Measurements from ENCODE around the gene ITGA2. TPM values are rescaled to one million over a fixed set of nuclear protein-coding genes. Genes with fewer than 3 reads are reported as not detected.

Gene ITGA2
- total RNA-seq, 1 donor from 2014 or later, result 0.30 TPM

DNA sequence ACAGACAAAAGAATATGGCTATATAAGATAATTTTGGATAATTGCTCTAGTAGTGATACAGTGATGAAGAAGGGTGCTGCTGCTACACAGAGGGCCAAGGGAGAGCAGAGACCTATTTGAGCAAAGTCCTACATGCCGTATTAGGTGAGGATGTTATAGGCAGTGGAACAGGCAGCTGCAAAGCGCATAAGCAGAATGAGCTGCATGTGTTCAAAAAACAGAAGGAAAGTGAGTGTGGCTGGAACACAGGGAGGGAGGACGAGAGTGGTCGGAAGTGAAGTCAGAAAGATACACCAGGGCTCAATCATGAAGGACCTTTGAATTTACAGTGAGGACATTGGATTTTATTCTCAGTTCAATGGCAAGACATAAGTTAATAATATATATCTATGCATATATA, 35.4 kb downstream of the ITGA2 start:
- Mint-ChIP-seq H3K27ac (ENCODE audit: unreplicated experiment) (no peak overlapping the region), H3K27me3 (ENCODE audit: unreplicated experiment) (no peaks in the 10 kb centered on the region), H3K4me1 (ENCODE audit: unreplicated experiment) (peaks cover 5% of the 10 kb centered on the region), H3K36me3 (ENCODE audit: unreplicated experiment) (no peaks in the 10 kb centered on the region), H3K4me3 (ENCODE audit: unreplicated experiment) (no peak overlapping the region), H3K9me3 (ENCODE audit: unreplicated experiment) (no peaks in the 10 kb centered on the region)
- no peak for DNase-seq (ENCODE audit: extremely low spot score, unreplicated experiment)
- TF ChIP-seq, protein P1, sequence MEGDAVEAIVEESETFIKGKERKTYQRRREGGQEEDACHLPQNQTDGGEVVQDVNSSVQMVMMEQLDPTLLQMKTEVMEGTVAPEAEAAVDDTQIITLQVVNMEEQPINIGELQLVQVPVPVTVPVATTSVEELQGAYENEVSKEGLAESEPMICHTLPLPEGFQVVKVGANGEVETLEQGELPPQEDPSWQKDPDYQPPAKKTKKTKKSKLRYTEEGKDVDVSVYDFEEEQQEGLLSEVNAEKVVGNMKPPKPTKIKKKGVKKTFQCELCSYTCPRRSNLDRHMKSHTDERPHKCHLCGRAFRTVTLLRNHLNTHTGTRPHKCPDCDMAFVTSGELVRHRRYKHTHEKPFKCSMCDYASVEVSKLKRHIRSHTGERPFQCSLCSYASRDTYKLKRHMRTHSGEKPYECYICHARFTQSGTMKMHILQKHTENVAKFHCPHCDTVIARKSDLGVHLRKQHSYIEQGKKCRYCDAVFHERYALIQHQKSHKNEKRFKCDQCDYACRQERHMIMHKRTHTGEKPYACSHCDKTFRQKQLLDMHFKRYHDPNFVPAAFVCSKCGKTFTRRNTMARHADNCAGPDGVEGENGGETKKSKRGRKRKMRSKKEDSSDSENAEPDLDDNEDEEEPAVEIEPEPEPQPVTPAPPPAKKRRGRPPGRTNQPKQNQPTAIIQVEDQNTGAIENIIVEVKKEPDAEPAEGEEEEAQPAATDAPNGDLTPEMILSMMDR (IDR thresholded peaks at IDR 0.05), result no peak

DNA sequence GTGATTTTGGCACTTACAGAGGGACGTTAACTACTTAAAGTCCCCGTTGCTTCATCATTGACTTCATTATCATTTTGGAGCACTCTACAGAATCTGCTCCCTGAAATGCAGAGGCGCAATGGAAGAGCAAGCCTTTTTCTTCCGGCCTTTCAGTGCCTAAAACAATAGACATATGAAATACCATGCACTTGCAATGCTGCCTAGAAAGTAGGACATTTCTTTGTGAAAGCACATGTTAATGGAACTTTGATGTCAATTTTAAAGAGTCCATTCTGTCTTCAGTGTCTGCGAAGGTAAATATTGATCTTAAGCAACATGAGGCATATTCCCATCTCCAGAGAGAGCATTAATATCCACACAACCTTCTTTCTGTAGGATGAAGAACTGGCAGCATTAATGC, 36.3 kb downstream of the ITGA2 start:
- Mint-ChIP-seq H3K36me3 (ENCODE audit: unreplicated experiment) (no peaks in the 10 kb centered on the region), H3K4me3 (ENCODE audit: unreplicated experiment) (no peak overlapping the region), H3K27me3 (ENCODE audit: unreplicated experiment) (no peaks in the 10 kb centered on the region), H3K27ac (ENCODE audit: unreplicated experiment) (no peak overlapping the region), H3K9me3 (ENCODE audit: unreplicated experiment) (no peaks in the 10 kb centered on the region), H3K4me1 (ENCODE audit: unreplicated experiment) (peaks cover 5% of the 10 kb centered on the region)
- no peak for DNase-seq (ENCODE audit: extremely low spot score, unreplicated experiment)
- TF ChIP-seq, protein P1 (IDR thresholded peaks at IDR 0.05), result no peak

DNA sequence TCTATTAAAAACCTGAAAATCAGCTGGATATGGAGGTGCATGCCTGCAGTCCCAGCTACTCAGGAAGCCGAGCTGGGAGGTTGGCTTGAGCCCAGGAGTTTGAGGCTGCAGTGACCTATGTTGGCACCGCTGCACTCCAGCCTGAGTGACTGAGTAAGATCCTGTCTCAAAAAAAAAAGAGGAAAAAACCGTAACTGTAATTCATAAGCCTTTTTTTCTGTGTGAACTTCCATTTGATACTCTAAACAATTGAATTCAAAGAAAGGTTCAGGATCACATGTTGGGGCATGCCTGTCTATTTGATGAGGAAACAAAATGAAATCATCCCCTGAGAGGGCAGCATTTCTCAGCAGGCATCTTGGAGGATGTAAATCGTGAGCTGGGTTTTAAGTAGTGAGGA, 38.8 kb downstream of the ITGA2 start:
- no peak overlapping the region for H3K4me3 Mint-ChIP-seq (ENCODE audit: unreplicated experiment)
- H3K9me3 Mint-ChIP-seq (ENCODE audit: unreplicated experiment), result no peaks in the 10 kb centered on the region
- TF ChIP-seq, protein P1 (IDR thresholded peaks at IDR 0.05), result no peak
- H3K36me3 Mint-ChIP-seq (ENCODE audit: unreplicated experiment), result no peaks in the 10 kb centered on the region
- no peaks in the 10 kb centered on the region for H3K27me3 Mint-ChIP-seq (ENCODE audit: unreplicated experiment)
- DNase-seq (ENCODE audit: extremely low spot score, unreplicated experiment), result no peak
- peaks cover 11% of the 10 kb centered on the region for H3K4me1 Mint-ChIP-seq (ENCODE audit: unreplicated experiment)
- H3K27ac Mint-ChIP-seq (ENCODE audit: unreplicated experiment), result no peak overlapping the region

GRCh38 chr5:53029608-53030007, 40.5 kb downstream of the ITGA2 start:
- no peak for DNase-seq (ENCODE audit: extremely low spot score, unreplicated experiment)
- no peaks in the 10 kb centered on the region for H3K36me3 Mint-ChIP-seq (ENCODE audit: unreplicated experiment)
- no peaks in the 10 kb centered on the region for H3K27me3 Mint-ChIP-seq (ENCODE audit: unreplicated experiment)
- TF ChIP-seq, protein P1 (IDR thresholded peaks at IDR 0.05), result no peak
- H3K4me3 Mint-ChIP-seq (ENCODE audit: unreplicated experiment), result no peak overlapping the region
- H3K27ac Mint-ChIP-seq (ENCODE audit: unreplicated experiment), result no peak overlapping the region
- no peaks in the 10 kb centered on the region for H3K9me3 Mint-ChIP-seq (ENCODE audit: unreplicated experiment)
- H3K4me1 Mint-ChIP-seq (ENCODE audit: unreplicated experiment), result peaks cover 11% of the 10 kb centered on the region

DNA sequence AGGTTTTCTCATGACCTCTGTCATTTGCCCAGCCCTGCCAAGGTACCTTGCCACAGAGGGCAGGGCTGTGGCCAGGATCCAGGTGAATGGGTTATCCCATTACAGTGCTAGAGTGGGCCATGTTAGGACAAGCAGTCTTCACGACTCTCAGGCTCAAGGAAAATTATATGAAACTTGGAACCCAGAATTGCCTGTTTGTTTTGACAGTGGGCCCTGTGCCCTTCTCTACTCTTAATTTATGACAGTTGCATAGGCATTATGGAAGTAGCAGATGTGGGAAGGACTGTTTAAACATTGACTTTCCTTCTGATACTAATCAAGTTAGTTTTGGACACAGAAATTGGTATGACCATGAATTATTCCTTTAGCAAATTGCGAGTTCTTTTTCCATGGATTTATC, 41.7 kb downstream of the ITGA2 start:
- TF ChIP-seq, protein P1 (IDR thresholded peaks at IDR 0.05), result no peak
- Mint-ChIP-seq H3K27me3 (ENCODE audit: unreplicated experiment) (no peaks in the 10 kb centered on the region), H3K27ac (ENCODE audit: unreplicated experiment) (no peak overlapping the region), H3K9me3 (ENCODE audit: unreplicated experiment) (no peaks in the 10 kb centered on the region), H3K36me3 (ENCODE audit: unreplicated experiment) (no peaks in the 10 kb centered on the region), H3K4me1 (ENCODE audit: unreplicated experiment) (peaks cover 11% of the 10 kb centered on the region), H3K4me3 (ENCODE audit: unreplicated experiment) (no peak overlapping the region)
- no peak for DNase-seq (ENCODE audit: extremely low spot score, unreplicated experiment)

Measured in osteocyte (in vitro differentiated cells).